ENCODE results near the gene THSD7B. TPM values are rescaled to one million over a fixed set of nuclear protein-coding genes. Genes with fewer than 3 reads are reported as not detected.

THSD7B gene
- total RNA-seq, 1 experiment from 2014 or later: under 0.01 TPM

DNA sequence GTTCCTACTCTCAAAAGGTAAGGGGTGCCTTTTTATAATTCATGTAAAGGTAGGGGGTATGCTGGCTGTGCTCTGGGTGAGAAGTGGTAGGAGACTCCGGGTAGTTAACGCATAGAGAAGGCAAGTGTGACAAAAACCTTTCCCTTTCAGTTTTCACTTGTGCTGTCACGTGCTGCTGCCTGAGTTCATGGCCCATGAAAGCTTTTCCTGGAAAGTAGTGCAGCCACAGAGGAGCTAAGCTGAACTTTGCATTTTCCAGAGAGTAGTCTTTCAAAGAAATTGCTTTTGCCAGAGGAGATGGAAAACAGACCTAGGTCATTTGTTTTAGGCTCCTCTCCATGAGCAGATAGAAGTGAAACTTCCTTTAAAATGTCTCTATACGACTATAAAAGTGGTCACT lies 44.7 kb downstream of the THSD7B start:
- H3K4me1 ChIP-seq (ENCODE audit: insufficient read depth, low read length): no peaks in the 10 kb centered on the region
- no peak overlapping the region for H3K4me3 ChIP-seq (ENCODE audit: low read length)
- no peak for DNase-seq
- H3K36me3 ChIP-seq (ENCODE audit: low read depth, low read length): no peaks in the 10 kb centered on the region
- H3K27me3 ChIP-seq (ENCODE audit: low read length): peaks cover 7% of the 10 kb centered on the region; the same call in 1 of the 2 replicates
- intact Hi-C loops (cut with micrococcal nuclease): no loop called here
- H3K79me2 ChIP-seq (ENCODE audit: low read length): no peaks in the 10 kb centered on the region
- no TSS peak for BruUV-seq (replicated peaks)
- H3K4me2 ChIP-seq (ENCODE audit: low read length): no peak overlapping the region
- H3K9ac ChIP-seq (ENCODE audit: low read length): no peak overlapping the region
- ChIA-PET POLR2A (ENCODE audit: unreplicated experiment) (no interaction called here), CTCF (no interaction called here)
- TF ChIP-seq EZH2 (IDR thresholded peaks at IDR 0.05; ENCODE audit: low read length, unreplicated experiment): no peak
- no peak for TF ChIP-seq EZH2phosphoT487 (IDR thresholded peaks at IDR 0.05; ENCODE audit: borderline replicate concordance, low read length)
- TF ChIP-seq, protein P1, sequence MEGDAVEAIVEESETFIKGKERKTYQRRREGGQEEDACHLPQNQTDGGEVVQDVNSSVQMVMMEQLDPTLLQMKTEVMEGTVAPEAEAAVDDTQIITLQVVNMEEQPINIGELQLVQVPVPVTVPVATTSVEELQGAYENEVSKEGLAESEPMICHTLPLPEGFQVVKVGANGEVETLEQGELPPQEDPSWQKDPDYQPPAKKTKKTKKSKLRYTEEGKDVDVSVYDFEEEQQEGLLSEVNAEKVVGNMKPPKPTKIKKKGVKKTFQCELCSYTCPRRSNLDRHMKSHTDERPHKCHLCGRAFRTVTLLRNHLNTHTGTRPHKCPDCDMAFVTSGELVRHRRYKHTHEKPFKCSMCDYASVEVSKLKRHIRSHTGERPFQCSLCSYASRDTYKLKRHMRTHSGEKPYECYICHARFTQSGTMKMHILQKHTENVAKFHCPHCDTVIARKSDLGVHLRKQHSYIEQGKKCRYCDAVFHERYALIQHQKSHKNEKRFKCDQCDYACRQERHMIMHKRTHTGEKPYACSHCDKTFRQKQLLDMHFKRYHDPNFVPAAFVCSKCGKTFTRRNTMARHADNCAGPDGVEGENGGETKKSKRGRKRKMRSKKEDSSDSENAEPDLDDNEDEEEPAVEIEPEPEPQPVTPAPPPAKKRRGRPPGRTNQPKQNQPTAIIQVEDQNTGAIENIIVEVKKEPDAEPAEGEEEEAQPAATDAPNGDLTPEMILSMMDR (conservative IDR thresholded peaks at IDR 0.05; ENCODE audit: low read depth, low read length): no peak
- H3F3A ChIP-seq (ENCODE audit: low read length, unreplicated experiment): no peaks in the 10 kb centered on the region
- H4K20me1 ChIP-seq (ENCODE audit: low read length): no peaks in the 10 kb centered on the region
- H2AFZ ChIP-seq (ENCODE audit: low read length): no peak overlapping the region
- H3K27ac ChIP-seq (ENCODE audit: low read length): no peak overlapping the region
- no peaks in the 10 kb centered on the region for H3K9me3 ChIP-seq (ENCODE audit: low read length)
- no peak for ATAC-seq
- H3K9me2 ChIP-seq (replicated peaks; ENCODE audit: low read length): no peaks in the 10 kb centered on the region

DNA sequence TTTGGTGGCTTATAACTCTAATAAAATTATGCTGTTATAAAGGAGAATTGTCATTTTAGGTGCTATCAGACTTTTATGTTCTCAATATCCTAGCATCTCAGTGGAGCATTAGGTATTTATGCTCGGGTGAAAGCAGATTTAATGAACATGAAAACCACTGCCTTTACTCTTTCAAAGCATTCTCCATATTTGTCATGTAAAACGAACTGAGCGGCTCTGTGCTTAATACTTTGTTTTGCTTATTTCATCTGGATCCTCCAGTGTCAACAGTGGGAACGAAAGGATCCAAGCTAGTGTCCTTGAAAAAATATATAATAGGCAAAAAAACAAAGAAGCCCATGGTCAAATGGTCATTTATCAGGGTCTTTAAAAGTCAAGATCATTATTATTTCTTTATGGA lies 53.5 kb downstream of the THSD7B start:
- Histone ChIP-seq H3K27me3 (ENCODE audit: low read length) (peaks cover 31% of the 10 kb centered on the region; the same call in 1 of the 2 replicates), H4K20me1 (ENCODE audit: low read length) (no peaks in the 10 kb centered on the region), H3F3A (ENCODE audit: low read length, unreplicated experiment) (no peaks in the 10 kb centered on the region), H3K4me2 (ENCODE audit: low read length) (no peak overlapping the region), H3K4me1 (ENCODE audit: insufficient read depth, low read length) (no peaks in the 10 kb centered on the region), H3K79me2 (ENCODE audit: low read length) (no peaks in the 10 kb centered on the region), H3K9me3 (ENCODE audit: low read length) (no peaks in the 10 kb centered on the region), H3K9me2 (replicated peaks; ENCODE audit: low read length) (no peaks in the 10 kb centered on the region), H3K4me3 (ENCODE audit: low read length) (no peak overlapping the region), H3K36me3 (ENCODE audit: low read depth, low read length) (no peaks in the 10 kb centered on the region), H2AFZ (ENCODE audit: low read length) (no peak overlapping the region), H3K9ac (ENCODE audit: low read length) (no peak overlapping the region), H3K27ac (ENCODE audit: low read length) (no peak overlapping the region)
- POLR2A ChIA-PET (ENCODE audit: unreplicated experiment): no interaction called here
- no peak for DNase-seq
- ATAC-seq: no peak
- intact Hi-C loops (cut with micrococcal nuclease): no loop called here
- CTCF ChIA-PET: no interaction called here
- BruUV-seq (replicated peaks): no TSS peak
- TF ChIP-seq EZH2 (IDR thresholded peaks at IDR 0.05; ENCODE audit: low read length, unreplicated experiment): no peak
- TF ChIP-seq EZH2phosphoT487 (IDR thresholded peaks at IDR 0.05; ENCODE audit: borderline replicate concordance, low read length): no peak
- TF ChIP-seq, protein P1 (conservative IDR thresholded peaks at IDR 0.05; ENCODE audit: low read depth, low read length): no peak

DNA sequence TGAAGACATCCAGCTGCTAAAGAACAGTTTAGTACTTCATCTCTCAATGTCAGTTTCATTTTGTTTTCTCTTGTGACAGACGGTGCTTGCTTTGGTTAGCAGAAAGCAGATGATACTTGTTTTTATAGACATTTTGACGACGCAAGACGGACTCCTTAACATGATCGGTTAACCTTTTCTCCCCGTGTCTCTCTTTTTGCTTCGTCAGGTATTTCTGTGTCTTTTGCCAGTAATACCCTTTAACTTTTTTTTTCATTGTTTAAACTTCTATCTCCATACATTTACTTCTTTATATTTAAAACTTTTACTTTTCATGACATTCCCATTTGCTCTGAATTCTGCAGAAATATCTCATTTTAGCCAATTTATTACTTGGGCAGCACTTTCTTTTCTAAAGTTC lies 57.9 kb downstream of the THSD7B start:
- no peaks in the 10 kb centered on the region for H3F3A ChIP-seq (ENCODE audit: low read length, unreplicated experiment)
- no peaks in the 10 kb centered on the region for H3K4me1 ChIP-seq (ENCODE audit: insufficient read depth, low read length)
- TF ChIP-seq, protein P1 (conservative IDR thresholded peaks at IDR 0.05; ENCODE audit: low read depth, low read length): no peak
- TF ChIP-seq EZH2 (IDR thresholded peaks at IDR 0.05; ENCODE audit: low read length, unreplicated experiment) (no peak), EZH2phosphoT487 (IDR thresholded peaks at IDR 0.05; ENCODE audit: borderline replicate concordance, low read length) (no peak)
- peaks cover 50% of the 10 kb centered on the region for H3K27me3 ChIP-seq (ENCODE audit: low read length)
- ChIA-PET CTCF (no interaction called here), POLR2A (ENCODE audit: unreplicated experiment) (no interaction called here)
- H3K9ac ChIP-seq (ENCODE audit: low read length): no peak overlapping the region
- intact Hi-C loops (cut with micrococcal nuclease): no loop called here
- no peak overlapping the region for H3K4me3 ChIP-seq (ENCODE audit: low read length)
- H3K27ac ChIP-seq (ENCODE audit: low read length): no peak overlapping the region
- H3K4me2 ChIP-seq (ENCODE audit: low read length): no peak overlapping the region
- H3K9me3 ChIP-seq (ENCODE audit: low read length): no peaks in the 10 kb centered on the region
- H2AFZ ChIP-seq (ENCODE audit: low read length): no peak overlapping the region
- no peaks in the 10 kb centered on the region for H3K79me2 ChIP-seq (ENCODE audit: low read length)
- DNase-seq (no peak), ATAC-seq (no peak)
- no TSS peak for BruUV-seq (replicated peaks)
- no peaks in the 10 kb centered on the region for H3K36me3 ChIP-seq (ENCODE audit: low read depth, low read length)
- H4K20me1 ChIP-seq (ENCODE audit: low read length): no peaks in the 10 kb centered on the region
- no peaks in the 10 kb centered on the region for H3K9me2 ChIP-seq (replicated peaks; ENCODE audit: low read length)

All from PC-3 (cell line).